GM12865 (cell line): ENCODE data around the gene VWF.

Experiments used
- DNase-seq: peaks from one replicate; pipeline ENCODE4 v3.0.0; 2010; ENCODE audit warnings: low read depth
- H3K4me3 ChIP-seq: 2 replicates; pipeline ENCODE4 v1.5.1; 2011; ENCODE audit warnings: mild to moderate bottlenecking, low read depth, low read length, control low read depth
- CTCF ChIP-seq: IDR thresholded peaks from 2 replicates; pipeline ENCODE4 v1.5.1; 2011; ENCODE audit warnings: low read length, control low read depth, low read depth, inconsistent platforms; ENCODE audit not compliant: insufficient read depth; ENCODE audit errors: missing control alignments

VWF gene

GRCh38 chr12:5948696-5949095 is 175.8 kb downstream of the VWF start:
- DNase-seq, result no peak
- no peak for TF ChIP-seq CTCF
- H3K4me3 ChIP-seq, result no peak overlapping the region

DNA sequence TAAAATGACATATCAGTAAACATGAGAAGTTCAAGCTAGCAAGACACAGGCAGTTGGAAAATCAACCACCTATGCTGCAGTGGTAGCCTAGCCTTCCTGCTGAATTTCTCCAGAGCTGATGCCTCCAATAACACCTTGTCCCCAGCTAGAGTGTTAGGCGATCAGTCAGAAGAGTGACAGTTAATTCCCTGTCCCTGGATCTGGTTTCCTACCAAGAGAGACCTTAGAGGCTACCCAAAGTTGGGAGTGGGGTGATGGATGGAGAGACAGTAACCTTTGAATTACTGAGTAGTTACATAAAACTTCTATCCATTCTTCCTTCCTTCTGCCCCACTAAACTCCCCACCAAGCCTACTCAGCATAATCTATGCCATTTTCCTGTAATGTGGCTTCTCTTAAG is 177.5 kb downstream of the VWF start:
- H3K4me3 ChIP-seq, result no peak overlapping the region
- no peak for DNase-seq
- TF ChIP-seq CTCF, result no peak

DNA sequence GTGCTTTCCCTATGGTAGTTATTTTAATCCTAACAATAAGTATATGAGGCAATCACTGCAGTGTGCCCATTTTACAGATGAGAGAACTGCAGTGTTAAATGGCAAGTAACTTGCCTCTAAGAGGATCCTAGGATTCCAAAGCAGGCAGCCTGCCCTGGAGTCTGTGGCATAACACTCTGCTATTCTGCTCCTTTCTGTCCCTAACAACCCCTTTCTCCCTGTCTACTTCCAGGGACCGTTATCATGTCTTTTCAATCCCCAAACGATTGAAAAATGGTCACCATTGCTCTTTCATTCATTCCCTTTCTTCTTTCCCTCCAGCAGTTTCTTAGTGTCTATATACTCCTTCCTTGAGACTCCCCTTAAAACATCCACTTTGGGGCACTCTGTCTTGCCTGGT is 178.1 kb downstream of the VWF start:
- no peak overlapping the region for H3K4me3 ChIP-seq
- no peak for DNase-seq
- TF ChIP-seq CTCF, result no peak

GRCh38 chr12:5945071-5946008 is 179.1 kb downstream of the VWF start, which contains the start of gene ANO2:
TSS of gene ANO2 (minus strand) at chr12:5945259. CDS start at chr12:5945217, 42 bp downstream.
- no peak within 1 kb of the TSS for H3K4me3 ChIP-seq
- TF ChIP-seq CTCF, result no peak
- DNase-seq, result no peak

DNA sequence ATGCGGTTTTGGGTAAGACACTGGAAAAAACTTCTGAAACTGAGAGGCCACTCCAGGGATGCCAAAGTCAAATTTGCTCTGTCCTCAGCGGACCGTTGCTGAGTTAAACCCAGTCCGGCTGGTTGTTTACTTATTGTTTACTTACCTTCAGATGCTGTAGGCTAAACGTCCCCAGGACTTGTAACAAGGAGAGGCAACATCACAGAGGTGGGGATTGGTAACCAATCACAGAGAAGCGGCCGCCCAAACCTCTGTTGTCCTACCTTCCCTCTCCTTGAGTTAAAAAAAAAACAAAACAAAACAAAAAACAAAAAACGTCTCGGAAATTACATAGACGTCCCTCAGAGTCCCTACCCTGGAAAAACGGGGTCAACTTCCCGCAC is 179.8 kb downstream of the VWF start:
- TF ChIP-seq CTCF, result no peak
- H3K4me3 ChIP-seq, result no peak overlapping the region
- DNase-seq, result no peak

DNA sequence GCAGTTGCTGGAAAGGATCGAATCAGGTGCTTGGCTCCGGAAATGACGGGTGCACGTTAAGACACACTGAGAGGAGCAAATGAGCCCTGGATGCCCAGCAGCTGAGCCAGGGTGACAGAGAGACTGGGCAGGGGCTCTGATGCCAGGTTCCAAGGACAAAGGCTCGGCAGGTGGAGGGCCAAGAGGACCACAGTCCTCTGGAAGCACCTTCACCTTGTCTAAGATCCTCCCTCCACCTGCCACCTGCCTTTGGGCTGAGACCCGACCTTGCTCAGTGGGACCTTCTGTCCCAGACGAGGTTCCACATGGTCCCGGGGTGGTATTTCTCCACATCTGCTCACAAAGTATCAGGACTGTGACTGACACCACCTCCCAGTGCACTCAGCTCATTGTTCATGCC is 180.4 kb downstream of the VWF start:
- no peak for TF ChIP-seq CTCF

GRCh38 chr12:5941907-5942306 is 182.6 kb downstream of the VWF start:
- TF ChIP-seq CTCF, result no peak
- no peak for DNase-seq
- H3K4me3 ChIP-seq, result no peak overlapping the region

More for the DNA sequence above, 180.4 kb downstream of the VWF start:
- H3K4me3 ChIP-seq, result no peak overlapping the region
- DNase-seq, result no peak
